Keratinocyte (primary cell): Measurements from ENCODE around the gene JAZF1. TPM values are rescaled to one million over a fixed set of nuclear protein-coding genes. Genes with fewer than 3 reads are reported as not detected.

Source experiments
- DNase-seq: peaks from one replicate; pipeline ENCODE4 v3.0.0-alpha.2; 2011; ENCODE audit warnings: low read depth, missing footprints, low spot score
- FAIRE-seq: peaks from 2 replicates; lab custom pipeline; 2011; peaks lifted over from hg19 to GRCh38; lab: Jason Lieb, UNC
- H2AFZ ChIP-seq: 2 replicates; pipeline ENCODE4 v1.6.0; 2012; ENCODE audit warnings: low read length, control low read depth, inconsistent platforms; ENCODE audit not compliant: control insufficient read depth
- H3K27ac ChIP-seq: 2 replicates; pipeline ENCODE4 v1.5.1; 2011; ENCODE audit warnings: low read length; ENCODE audit not compliant: control insufficient read depth, insufficient read depth
- H3K27me3 ChIP-seq: 3 replicates; pipeline ENCODE4 v1.6.0; 2011; ENCODE audit warnings: low read length; ENCODE audit not compliant: control insufficient read depth, insufficient read depth; ENCODE audit errors: extremely low read depth
- H3K36me3 ChIP-seq, 2 experiments: 2 replicates in 1 of 2; 3 replicates in 1 of 2; pipeline ENCODE4 v1.5.1; 2011; ENCODE audit warnings: low read length in 2 of 2, mild to moderate bottlenecking in 1 of 2; ENCODE audit not compliant: control insufficient read depth in 2 of 2, insufficient read depth in 2 of 2; ENCODE audit errors: extremely low read depth in 1 of 2
- H3K4me1 ChIP-seq: 3 replicates; pipeline ENCODE4 v1.5.1; 2011; ENCODE audit warnings: low read length; ENCODE audit not compliant: control insufficient read depth, insufficient read depth; ENCODE audit errors: extremely low read depth
- H3K4me2 ChIP-seq: 3 replicates; pipeline ENCODE4 v1.6.0; 2011; ENCODE audit warnings: low read depth, low read length; ENCODE audit not compliant: control insufficient read depth, insufficient read depth; ENCODE audit errors: extremely low read depth
- H3K4me3 ChIP-seq, 3 experiments: fragments of 200-600 bp in 1 of 3; sonication (generic) in 1 of 3; 2 replicates in 2 of 3; 3 replicates in 1 of 3; pipeline ENCODE4 v1.5.1; 2011 to 2016; ENCODE audit warnings: low read length in 3 of 3, mild to moderate bottlenecking in 3 of 3, control low read depth in 2 of 3, inconsistent platforms in 1 of 3, low read depth in 1 of 3, mixed read lengths in 1 of 3, mixed run types in 1 of 3, moderate library complexity in 1 of 3; ENCODE audit not compliant: control insufficient read depth in 2 of 3, insufficient read depth in 2 of 3; ENCODE audit errors: extremely low read depth in 1 of 3
- H3K79me2 ChIP-seq: 2 replicates; pipeline ENCODE4 v1.6.0; 2012; ENCODE audit warnings: low read length; ENCODE audit not compliant: control insufficient read depth, insufficient read depth
- H3K9ac ChIP-seq: 3 replicates; pipeline ENCODE4 v1.6.0; 2011; ENCODE audit warnings: low read length; ENCODE audit not compliant: control insufficient read depth, insufficient read depth; ENCODE audit errors: extremely low read depth
- H3K9me1 ChIP-seq: 3 replicates; pipeline ENCODE4 v1.6.0; 2011; ENCODE audit warnings: low read length; ENCODE audit not compliant: control insufficient read depth, insufficient read depth; ENCODE audit errors: extremely low read depth
- H3K9me3 ChIP-seq: 2 replicates; pipeline ENCODE4 v1.5.1; 2012; ENCODE audit warnings: low read depth, low read length; ENCODE audit not compliant: control insufficient read depth
- H4K20me1 ChIP-seq: 3 replicates; pipeline ENCODE4 v1.6.0; 2011; ENCODE audit warnings: low read length; ENCODE audit not compliant: control insufficient read depth, insufficient read depth; ENCODE audit errors: extremely low read depth
- CTCF ChIP-seq, 3 experiments: IDR thresholded peaks in 1 of 3; conservative IDR thresholded peaks in 1 of 3; optimal IDR thresholded peaks in 1 of 3; 2 replicates in 2 of 3; 3 replicates in 1 of 3; pipeline versions ENCODE3 to v1.5.1; 2011; ENCODE audit warnings: low read length in 3 of 3, mild to moderate bottlenecking in 3 of 3, moderate library complexity in 2 of 3, control low read depth in 1 of 3, inconsistent platforms in 1 of 3; ENCODE audit not compliant: insufficient read depth in 2 of 3; ENCODE audit errors: extremely low read depth in 1 of 3
- EZH2 ChIP-seq: IDR thresholded peaks from one replicate; pipeline ENCODE4 v1.6.1; 2012; ENCODE audit warnings: inconsistent platforms, mild to moderate bottlenecking, low read length, moderate library complexity
- dilution Hi-C: fragments of 300-500 bp; cut with MboI; formaldehyde crosslinking; loops from one replicate; pipeline ENCODE4 v1.7.0; 2020; ENCODE audit warnings: low sequenced_read_pairs; ENCODE audit not compliant: extremely low pct_ligation_motif_present
- polyA plus RNA-seq, 5 experiments: library from polyadenylated mRNA; depleted of rRNA in 3 of 5; stranded (reverse) in 3 of 5; stranded (forward) in 1 of 5; unstranded in 1 of 5; fragments of >200 nt; gene quantifications; 1 replicate in 1 of 5; 2 replicates in 3 of 5; 3 replicates in 1 of 5; pipeline versions ENCODE4 v1.2.1 to v1.2.3, GENCODE V29; 2011 to 2012; ENCODE audit warnings: missing spikeins in 2 of 5, low read depth in 1 of 5, low replicate concordance in 1 of 5

The JAZF1 gene
- polyA plus RNA-seq, 1 donor (not counting 4 experiments of a cell fraction or from before 2014, with no cell fraction given): 2.5 TPM

- no peak overlapping the region for H3K9ac ChIP-seq
- no peak overlapping the region for H3K4me2 ChIP-seq
- no peak overlapping the region for H2AFZ ChIP-seq
- no peaks in the 10 kb centered on the region for H4K20me1 ChIP-seq
- no peak overlapping the region for H3K4me3 ChIP-seq
- no peak for FAIRE-seq
- no peaks in the 10 kb centered on the region for H3K9me3 ChIP-seq
- H3K27me3 ChIP-seq: no peaks in the 10 kb centered on the region
- TF ChIP-seq EZH2 (no peak), CTCF (optimal IDR thresholded peaks at IDR 0.05 in 1 of 3, IDR thresholded peaks at IDR 0.05 in 1 of 3, conservative IDR thresholded peaks at IDR 0.05 in 1 of 3; ENCODE audit: extremely low read depth in 1 of 3, insufficient read depth in 2 of 3, low read length in 3 of 3) (no peak)
- H3K4me1 ChIP-seq: no peaks in the 10 kb centered on the region
- DNase-seq: no peak
- no peaks in the 10 kb centered on the region for H3K79me2 ChIP-seq
- H3K36me3 ChIP-seq: no peaks in the 10 kb centered on the region
- dilution Hi-C loops: no loop called here
- H3K27ac ChIP-seq: no peak overlapping the region
- H3K9me1 ChIP-seq: no peaks in the 10 kb centered on the region
Measured at GRCh38 chr7:28091190-28091589, 89.4 kb downstream of the JAZF1 start.

- H3K9ac ChIP-seq: no peak overlapping the region
- dilution Hi-C loops: no loop called here
- no peak overlapping the region for H3K4me3 ChIP-seq
- no peak overlapping the region for H2AFZ ChIP-seq
- H3K27me3 ChIP-seq: no peaks in the 10 kb centered on the region
- no peak overlapping the region for H3K27ac ChIP-seq
- H3K36me3 ChIP-seq: no peaks in the 10 kb centered on the region
- H3K9me3 ChIP-seq: no peaks in the 10 kb centered on the region
- no peaks in the 10 kb centered on the region for H3K79me2 ChIP-seq
- FAIRE-seq: no peak
- TF ChIP-seq CTCF (optimal IDR thresholded peaks at IDR 0.05 in 1 of 3, IDR thresholded peaks at IDR 0.05 in 1 of 3, conservative IDR thresholded peaks at IDR 0.05 in 1 of 3; ENCODE audit: extremely low read depth in 1 of 3, insufficient read depth in 2 of 3, low read length in 3 of 3) (no peak), EZH2 (no peak)
- no peak for DNase-seq
- no peaks in the 10 kb centered on the region for H3K9me1 ChIP-seq
- no peak overlapping the region for H3K4me2 ChIP-seq
- no peaks in the 10 kb centered on the region for H4K20me1 ChIP-seq
- no peaks in the 10 kb centered on the region for H3K4me1 ChIP-seq
Measured at GRCh38 chr7:28088901-28089714, 91.5 kb downstream of the JAZF1 start.
